Neutrophil (primary cell): Measurements from ENCODE around the gene KIAA0232.
"Not testable (repeated sequence)": the region's sequence is repeated elsewhere in the genome, so short reads cannot be mapped to it uniquely, and the experiment has no call there.

ENCODE experiments used
- H3K27ac ChIP-seq: fragments of 200-600 bp; sonication (generic); 2 replicates; pipeline ENCODE4 v1.5.1; 2016; ENCODE audit warnings: mild to moderate bottlenecking, moderate library complexity
- H3K27me3 ChIP-seq: fragments of 200-600 bp; sonication (generic); 2 replicates; pipeline ENCODE4 v1.6.0; 2016; ENCODE audit warnings: mild to moderate bottlenecking
- H3K36me3 ChIP-seq: fragments of 200-600 bp; sonication (generic); 2 replicates; pipeline ENCODE4 v1.5.1; 2017
- H3K4me1 ChIP-seq, 2 experiments: fragments of 200-600 bp in 1 of 2; sonication (generic) in 1 of 2; 1 replicate in 1 of 2; 2 replicates in 1 of 2; pipeline versions ENCODE4 v1.5.1 to v1.6.1; 2013 to 2016; ENCODE audit warnings: low read depth in 1 of 2, low read length in 1 of 2, mild to moderate bottlenecking in 1 of 2, moderate library complexity in 1 of 2; ENCODE audit not compliant: control insufficient read depth in 1 of 2, insufficient read depth in 1 of 2
- H3K4me3 ChIP-seq, 2 experiments: fragments of 200-600 bp in 1 of 2; sonication (generic) in 1 of 2; 1 replicate in 1 of 2; 2 replicates in 1 of 2; pipeline ENCODE4 v1.5.1; 2013 to 2016; ENCODE audit warnings: low read depth in 1 of 2, low read length in 1 of 2, mild to moderate bottlenecking in 1 of 2, moderate library complexity in 1 of 2
- H3K9me3 ChIP-seq: fragments of 200-600 bp; sonication (generic); 2 replicates; pipeline ENCODE4 v1.5.1; 2016
- CTCF ChIP-seq: fragments of 200-600 bp; sonication (generic); IDR thresholded peaks from 2 replicates; pipeline ENCODE4 v1.5.1; 2016; ENCODE audit warnings: antibody characterized with exemption

Gene KIAA0232

GRCh38 chr4:6781561-6781960 is 966 bp upstream of the KIAA0232 start:
- no peak for TF ChIP-seq CTCF
- Histone ChIP-seq H3K27me3 (peaks cover 2% of the 10 kb centered on the region), H3K4me1 (peaks cover 49 to 58% of the 10 kb centered on the region in 2 experiments), H3K9me3 (no peaks in the 10 kb centered on the region), H3K36me3 (peaks cover 5% of the 10 kb centered on the region), H3K4me3 (peak overlapping the region; percentile 68 to 96), H3K27ac (peak overlapping the region; percentile 100)

GRCh38 chr4:6782846-6783110 is 251 bp downstream of the KIAA0232 start:
- TF ChIP-seq CTCF, result no peak
- Histone ChIP-seq H3K9me3 (no peaks in the 10 kb centered on the region), H3K27ac (peak overlapping the region; percentile 100), H3K4me3 (peak overlapping the region; percentile 90 to 96), H3K4me1 (peaks cover 53 to 59% of the 10 kb centered on the region in 2 experiments), H3K27me3 (no peaks in the 10 kb centered on the region), H3K36me3 (peaks cover 9% of the 10 kb centered on the region)

GRCh38 chr4:6783111-6783981 is 819 bp downstream of the KIAA0232 start:
- H3K9me3 ChIP-seq, result no peaks in the 10 kb centered on the region
- peaks cover 53 to 59% of the 10 kb centered on the region in 2 experiments for H3K4me1 ChIP-seq
- H3K27ac ChIP-seq, result peak overlapping the region; percentile 100
- H3K4me3 ChIP-seq, result peak overlapping the region; percentile 90 to 96
- H3K36me3 ChIP-seq, result peaks cover 9% of the 10 kb centered on the region
- TF ChIP-seq CTCF, result no peak
- no peaks in the 10 kb centered on the region for H3K27me3 ChIP-seq

GRCh38 chr4:6785572-6785925 is 3.0 kb downstream of the KIAA0232 start:
- Histone ChIP-seq H3K4me1 (peaks cover 75 to 80% of the 10 kb centered on the region in 2 experiments), H3K36me3 (peaks cover 9% of the 10 kb centered on the region), H3K27me3 (no peaks in the 10 kb centered on the region), H3K4me3 (no peak overlapping the region), H3K9me3 (no peaks in the 10 kb centered on the region), H3K27ac (peak overlapping the region; percentile 92)
- TF ChIP-seq CTCF, result no peak

- peaks cover 16% of the 10 kb centered on the region for H3K36me3 ChIP-seq
- H3K27ac ChIP-seq, result peak overlapping the region; percentile 92
- H3K27me3 ChIP-seq, result no peaks in the 10 kb centered on the region
- no peak for TF ChIP-seq CTCF
- peaks cover 83 to 88% of the 10 kb centered on the region in 2 experiments for H3K4me1 ChIP-seq
- no peaks in the 10 kb centered on the region for H3K9me3 ChIP-seq
- peak overlapping the region; percentile 54 to 58 for H3K4me3 ChIP-seq
Measured at GRCh38 chr4:6788123-6788522, 5.6 kb downstream of the KIAA0232 start.

- Histone ChIP-seq H3K27ac (peak overlapping the region; percentile 21), H3K4me1 (peaks cover 76 to 89% of the 10 kb centered on the region in 2 experiments), H3K36me3 (peaks cover 14% of the 10 kb centered on the region)
- H3K4me3 ChIP-seq, H3K9me3 ChIP-seq, H3K27me3 ChIP-seq: not testable (repeated sequence)
Measured at GRCh38 chr4:6791245-6791644, 8.7 kb downstream of the KIAA0232 start.

GRCh38 chr4:6791796-6792195 is 9.3 kb downstream of the KIAA0232 start:
- H3K27me3 ChIP-seq, H3K9me3 ChIP-seq, H3K4me3 ChIP-seq, H3K36me3 ChIP-seq: not testable (repeated sequence)
- H3K4me1 ChIP-seq, result peaks cover 70 to 83% of the 10 kb centered on the region in 2 experiments
- peak overlapping the region; percentile 21 for H3K27ac ChIP-seq
